A673 (cell line): ENCODE measurements around the gene SLC38A2. TPM values are rescaled to one million over a fixed set of nuclear protein-coding genes. Genes with fewer than 3 reads are reported as not detected.
A peak's percentile ranks its signal among the peaks of the same experiment; 100 is the strongest.

ENCODE experiments used
- BruUV-seq: library from RNA; stranded (reverse); fragments of 400-500 nt; replicated peaks from 2 replicates; lab custom pipeline; 2021; lab: Mats Ljungman, UMichigan
- CTCF ChIA-PET: fragments of 300-600 bp; sonication (Branson Sonifier 250); formaldehyde crosslinking; loops from one replicate; lab custom pipeline; 2022; ENCODE audit warnings: antibody characterized with exemption; lab: Charles Lee
- POLR2A ChIA-PET: fragments of 300-600 bp; sonication (Branson Sonifier 250); formaldehyde crosslinking; loops from one replicate; lab custom pipeline; 2022; ENCODE audit warnings: antibody characterized with exemption; ENCODE audit not compliant: low non-redundant PET; lab: Charles Lee
- DNase-seq: peaks from one replicate; pipeline ENCODE4 v3.0.0-alpha.2; 2015; ENCODE audit warnings: low spot score
- H3K27ac ChIP-seq: fragments of 200-600 bp; sonication (generic); 2 replicates; pipeline ENCODE4 v1.5.1; 2016; ENCODE audit warnings: mixed run types, low read depth, mild to moderate bottlenecking, mixed read lengths, antibody characterized with exemption, low read length; ENCODE audit not compliant: poor library complexity, severe bottlenecking
- H3K27me3 ChIP-seq: fragments of 200-600 bp; sonication (generic); replicated peaks from 2 replicates; pipeline ENCODE4 v1.6.1; 2017; ENCODE audit warnings: mixed run types, low read depth, mild to moderate bottlenecking, mixed read lengths, antibody characterized with exemption, low read length; ENCODE audit not compliant: insufficient read depth, poor library complexity
- H3K36me3 ChIP-seq: fragments of 200-600 bp; sonication (generic); 2 replicates; pipeline ENCODE4 v1.6.1; 2016; ENCODE audit warnings: mixed run types, mild to moderate bottlenecking, mixed read lengths, antibody characterized with exemption, low read length; ENCODE audit not compliant: insufficient read depth, poor library complexity, severe bottlenecking
- H3K4me1 ChIP-seq: fragments of 200-600 bp; sonication (generic); 2 replicates; pipeline ENCODE4 v1.6.1; 2017; ENCODE audit warnings: mixed run types, mild to moderate bottlenecking, mixed read lengths, antibody characterized with exemption, low read length; ENCODE audit not compliant: insufficient read depth, poor library complexity, severe bottlenecking
- H3K4me3 ChIP-seq: fragments of 200-600 bp; sonication (generic); 2 replicates; pipeline ENCODE4 v1.5.1; 2016; ENCODE audit warnings: low read depth, mixed run types, mild to moderate bottlenecking, mixed read lengths, low read length; ENCODE audit not compliant: poor library complexity, severe bottlenecking
- H3K9me3 ChIP-seq: fragments of 200-600 bp; sonication (generic); 2 replicates; pipeline ENCODE4 v1.6.1; 2016; ENCODE audit warnings: mixed run types, low read depth, mild to moderate bottlenecking, mixed read lengths, antibody characterized with exemption, low read length; ENCODE audit not compliant: poor library complexity, severe bottlenecking
- EZH2 ChIP-seq: fragments of 200-600 bp; sonication (generic); IDR thresholded peaks from 2 replicates; pipeline ENCODE4 v1.6.1; 2017; ENCODE audit warnings: borderline replicate concordance, low read depth, mild to moderate bottlenecking, mixed read lengths, antibody characterized with exemption, low read length; ENCODE audit not compliant: poor library complexity, severe bottlenecking
- intact Hi-C: fragments of 100-400 bp; cut with micrococcal nuclease; formaldehyde crosslinking; loops from one replicate; pipeline ENCODE4 v1.10.0; 2022; ENCODE audit not compliant: unreplicated experiment
- total RNA-seq: library from RNA; stranded (reverse); gene quantifications from 2 replicates; pipeline ENCODE4 v1.2.3, GENCODE V29; 2021
- TF ChIP-seq, protein P1 (sequence below): fragments of 300-800, 200-600 bp; sonication (generic); conservative IDR thresholded peaks from 2 replicates; pipeline ENCODE4 v1.5.1; 2017; ENCODE audit warnings: low read depth, mild to moderate bottlenecking, antibody characterized with exemption, low read length, moderate library complexity, mixed read lengths

The SLC38A2 gene
- total RNA-seq, 1 experiment from 2014 or later, result 440 TPM

- POLR2A ChIA-PET, result interaction anchor here (0.5 kb wide), 1 partner anchor 11 kb away, joined by 5 read pairs; the partner anchor contains the start of gene SLC38A2
These were observed 10.5 kb upstream of the SLC38A2 start for GRCh38 chr12:46382964-46383653.

DNA sequence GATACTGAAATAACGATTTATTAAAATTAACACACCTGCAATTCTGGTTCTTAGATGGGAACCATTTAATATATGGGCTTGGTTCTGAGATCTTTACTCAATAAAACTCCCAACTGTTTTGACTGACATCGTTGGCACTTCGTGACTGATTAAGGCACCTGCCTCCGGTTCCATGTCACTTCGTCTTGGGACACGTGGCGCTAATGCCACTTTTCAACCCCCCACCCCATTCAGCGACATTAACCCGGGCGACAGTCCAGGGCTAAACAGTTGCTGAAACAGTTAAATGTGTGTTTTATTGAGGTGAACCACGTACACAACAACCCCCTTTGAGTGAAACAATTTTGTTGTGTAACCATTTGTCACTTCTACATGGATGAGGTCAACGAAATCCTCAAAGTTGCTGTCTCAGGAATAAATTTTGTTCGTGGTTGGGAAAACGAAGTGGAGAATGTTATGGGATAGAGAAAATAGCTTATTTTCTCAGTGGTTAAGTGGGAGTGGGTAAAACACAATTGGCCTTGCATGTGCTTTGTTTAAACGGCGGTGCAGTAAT is 9.9 kb upstream of the SLC38A2 start:
- H3K27ac ChIP-seq, result peak overlapping the region; percentile 99
- intact Hi-C loops, result no loop called here
- no peak for DNase-seq
- TF ChIP-seq EZH2, result no peak
- TF ChIP-seq, protein P1, sequence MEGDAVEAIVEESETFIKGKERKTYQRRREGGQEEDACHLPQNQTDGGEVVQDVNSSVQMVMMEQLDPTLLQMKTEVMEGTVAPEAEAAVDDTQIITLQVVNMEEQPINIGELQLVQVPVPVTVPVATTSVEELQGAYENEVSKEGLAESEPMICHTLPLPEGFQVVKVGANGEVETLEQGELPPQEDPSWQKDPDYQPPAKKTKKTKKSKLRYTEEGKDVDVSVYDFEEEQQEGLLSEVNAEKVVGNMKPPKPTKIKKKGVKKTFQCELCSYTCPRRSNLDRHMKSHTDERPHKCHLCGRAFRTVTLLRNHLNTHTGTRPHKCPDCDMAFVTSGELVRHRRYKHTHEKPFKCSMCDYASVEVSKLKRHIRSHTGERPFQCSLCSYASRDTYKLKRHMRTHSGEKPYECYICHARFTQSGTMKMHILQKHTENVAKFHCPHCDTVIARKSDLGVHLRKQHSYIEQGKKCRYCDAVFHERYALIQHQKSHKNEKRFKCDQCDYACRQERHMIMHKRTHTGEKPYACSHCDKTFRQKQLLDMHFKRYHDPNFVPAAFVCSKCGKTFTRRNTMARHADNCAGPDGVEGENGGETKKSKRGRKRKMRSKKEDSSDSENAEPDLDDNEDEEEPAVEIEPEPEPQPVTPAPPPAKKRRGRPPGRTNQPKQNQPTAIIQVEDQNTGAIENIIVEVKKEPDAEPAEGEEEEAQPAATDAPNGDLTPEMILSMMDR, result no peak
- ChIA-PET POLR2A (no interaction called here), CTCF (interaction anchor here (0.6 kb wide), 1 partner anchor 294 kb away, joined by 5 read pairs; no protein-coding TSS in a partner anchor)
- H3K27me3 ChIP-seq, result no peaks in the 10 kb centered on the region
- H3K4me3 ChIP-seq, result peak overlapping the region; percentile 68
- H3K4me1 ChIP-seq, result peaks cover 43% of the 10 kb centered on the region
- no peaks in the 10 kb centered on the region for H3K9me3 ChIP-seq
- H3K36me3 ChIP-seq, result no peaks in the 10 kb centered on the region
- TSS peak; percentile 91 for BruUV-seq

More at GRCh38 chr12:46382964-46383653, 10.5 kb upstream of the SLC38A2 start:
- Histone ChIP-seq H3K36me3 (no peaks in the 10 kb centered on the region), H3K27me3 (no peaks in the 10 kb centered on the region), H3K4me3 (peak overlapping the region; percentile 68), H3K27ac (peak overlapping the region; percentile 99), H3K4me1 (peaks cover 49% of the 10 kb centered on the region), H3K9me3 (no peaks in the 10 kb centered on the region)
- no TSS peak for BruUV-seq
- CTCF ChIA-PET, result no interaction called here
- no peak for TF ChIP-seq EZH2
- TF ChIP-seq, protein P1, result peak; percentile 33
- peak; percentile 99 for DNase-seq
- intact Hi-C loops, result no loop called here

DNA sequence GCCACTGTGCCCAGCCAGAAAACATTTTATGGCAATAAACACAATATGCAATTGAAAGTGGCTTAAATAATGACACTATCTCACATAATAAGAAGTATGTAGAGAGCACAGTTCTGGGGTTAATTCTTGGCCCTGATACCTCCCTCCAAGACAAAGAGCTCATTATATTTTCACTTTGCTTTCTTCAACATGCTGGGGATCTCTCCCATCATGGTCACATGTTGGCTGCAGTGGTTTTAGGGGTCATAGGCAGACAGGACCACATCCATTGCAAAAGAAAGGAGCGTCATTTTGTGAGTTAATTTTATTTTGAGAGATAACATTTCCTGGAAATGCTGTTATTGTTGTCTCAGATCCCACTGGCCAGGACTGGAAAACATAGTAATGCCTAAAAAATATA is 8.3 kb upstream of the SLC38A2 start:
- TF ChIP-seq, protein P1, result no peak
- no peak for TF ChIP-seq EZH2
- Histone ChIP-seq H3K27me3 (no peaks in the 10 kb centered on the region), H3K4me1 (peaks cover 31% of the 10 kb centered on the region), H3K27ac (no peak overlapping the region), H3K9me3 (no peaks in the 10 kb centered on the region), H3K36me3 (no peaks in the 10 kb centered on the region), H3K4me3 (no peak overlapping the region)
- no TSS peak for BruUV-seq
- intact Hi-C loops, result no loop called here
- POLR2A ChIA-PET, result no interaction called here
- CTCF ChIA-PET, result no interaction called here
- no peak for DNase-seq
